SU-DHL-6 (cell line): ENCODE measurements around the gene ATP6V1C2.

Source experiments
- EZH2phosphoT487 ChIP-seq: fragments of 200-600 bp; sonication (generic), shearing (Covaris generic); conservative IDR thresholded peaks from 2 replicates; pipeline ENCODE4 v1.6.1; 2018; ENCODE audit warnings: mild to moderate bottlenecking, antibody characterized with exemption, low read length, moderate library complexity, mixed read lengths
- TF ChIP-seq, protein P1 (sequence below): fragments of 200-600 bp; sonication (generic); IDR thresholded peaks from one replicate; pipeline ENCODE4 v1.5.1; 2017; ENCODE audit warnings: antibody characterized with exemption, mild to moderate bottlenecking, low read length, moderate library complexity; ENCODE audit not compliant: insufficient read depth, poor library complexity, severe bottlenecking

DNA sequence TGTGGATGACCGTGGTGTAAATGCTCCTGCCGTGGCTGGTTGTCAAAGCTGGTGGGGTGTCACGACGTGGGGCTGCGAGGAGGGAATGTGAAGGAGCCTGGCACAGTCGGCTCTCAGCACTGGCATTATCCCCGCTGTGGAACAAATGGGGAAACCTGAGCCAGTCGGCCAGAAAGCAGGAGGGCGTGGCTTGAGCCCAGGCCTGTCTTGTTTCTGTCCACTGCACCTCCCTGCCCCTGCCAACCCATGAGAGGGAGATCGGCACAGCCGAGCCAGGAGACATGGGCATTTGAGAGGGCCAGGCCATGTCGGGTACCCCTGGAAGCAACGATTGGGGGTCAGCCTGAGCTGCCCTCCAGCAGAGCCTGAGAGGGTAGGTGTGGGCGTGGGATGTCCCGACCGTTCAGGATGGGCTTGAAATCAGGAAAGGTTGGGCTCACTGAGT lies 46.7 kb downstream of the ATP6V1C2 start:
- TF ChIP-seq, protein P1, sequence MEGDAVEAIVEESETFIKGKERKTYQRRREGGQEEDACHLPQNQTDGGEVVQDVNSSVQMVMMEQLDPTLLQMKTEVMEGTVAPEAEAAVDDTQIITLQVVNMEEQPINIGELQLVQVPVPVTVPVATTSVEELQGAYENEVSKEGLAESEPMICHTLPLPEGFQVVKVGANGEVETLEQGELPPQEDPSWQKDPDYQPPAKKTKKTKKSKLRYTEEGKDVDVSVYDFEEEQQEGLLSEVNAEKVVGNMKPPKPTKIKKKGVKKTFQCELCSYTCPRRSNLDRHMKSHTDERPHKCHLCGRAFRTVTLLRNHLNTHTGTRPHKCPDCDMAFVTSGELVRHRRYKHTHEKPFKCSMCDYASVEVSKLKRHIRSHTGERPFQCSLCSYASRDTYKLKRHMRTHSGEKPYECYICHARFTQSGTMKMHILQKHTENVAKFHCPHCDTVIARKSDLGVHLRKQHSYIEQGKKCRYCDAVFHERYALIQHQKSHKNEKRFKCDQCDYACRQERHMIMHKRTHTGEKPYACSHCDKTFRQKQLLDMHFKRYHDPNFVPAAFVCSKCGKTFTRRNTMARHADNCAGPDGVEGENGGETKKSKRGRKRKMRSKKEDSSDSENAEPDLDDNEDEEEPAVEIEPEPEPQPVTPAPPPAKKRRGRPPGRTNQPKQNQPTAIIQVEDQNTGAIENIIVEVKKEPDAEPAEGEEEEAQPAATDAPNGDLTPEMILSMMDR = no peak
- no peak for TF ChIP-seq EZH2phosphoT487
